Measurements from ENCODE around the gene ATP6V1E1. TPM values are rescaled to one million over a fixed set of nuclear protein-coding genes. Genes with fewer than 3 reads are reported as not detected.

The ATP6V1E1 gene
- total and polyA plus RNA-seq, 2 of the 13 experiments (the other 11 are each of a cell fraction or from before 2014, with no cell fraction given) = 69.3 to 90.9 TPM

- no peak overlapping the region for H2AFZ ChIP-seq (ENCODE audit: low read length)
- H3K79me2 ChIP-seq (ENCODE audit: insufficient read depth, low read length) = peaks cover 3% of the 10 kb centered on the region
- ATAC-seq (no peak), DNase-seq (ENCODE audit: low spot score) (no peak), FAIRE-seq (no peak)
- no peak overlapping the region for H3K27ac ChIP-seq (ENCODE audit: extremely low read length, insufficient read depth, low read length)
- in situ Hi-C loops (cut with HindIII; ENCODE audit: extremely low pct_ligation_motif_present, low pct_unique_long_range_greater_than_20kb) (no loop called here), intact Hi-C loops (cut with micrococcal nuclease; ENCODE audit: unreplicated experiment) (no loop called here)
- no peaks in the 10 kb centered on the region for H3K27me3 ChIP-seq (ENCODE audit: control insufficient read depth in 1 of 2, insufficient read depth in 2 of 2, low read length in 2 of 2)
- BruUV-seq (replicated peaks) = no TSS peak
- H3K4me2 ChIP-seq (ENCODE audit: low read depth, low read length) = no peak overlapping the region
- no peak overlapping the region for H3K4me3 ChIP-seq (replicated peaks in 1 of 3; ENCODE audit: insufficient read depth in 1 of 3, low read depth in 2 of 3, low read length in 3 of 3)
- peaks cover 15 to 33% of the 10 kb centered on the region in 2 experiments; a peak in 4 of 5 replicates for H3K36me3 ChIP-seq (replicated peaks in 1 of 2; ENCODE audit: control insufficient read depth in 1 of 2, insufficient read depth in 2 of 2, low read length in 2 of 2)
- 95% methylated on average over 3 of the region's 3 CpGs for WGBS (ENCODE audit: low lambda C conversion rate)
- no peaks in the 10 kb centered on the region for H3K9me3 ChIP-seq (ENCODE audit: low read length)
- CTCF ChIA-PET (ENCODE audit: low intra/inter-chr PET ratio, low total read pairs) = no interaction called here
- no peak overlapping the region for H3K9ac ChIP-seq (ENCODE audit: insufficient read depth, low read depth, low read length)
- no peaks in the 10 kb centered on the region for H4K20me1 ChIP-seq (ENCODE audit: insufficient read depth, low read length)
- POLR2A ChIA-PET = no interaction called here
- H3K4me1 ChIP-seq (ENCODE audit: insufficient read depth, low read length) = no peaks in the 10 kb centered on the region
- TF ChIP-seq NFE2L2 (IDR thresholded peaks at IDR 0.05; ENCODE audit: low read length) (no peak), BRCA1 (CRISPR knock-in tag; IDR thresholded peaks at IDR 0.05) (no peak), HMGXB3 (CRISPR knock-in tag; IDR thresholded peaks at IDR 0.05; ENCODE audit: borderline replicate concordance) (no peak), ZBTB1 (CRISPR knock-in tag; IDR thresholded peaks at IDR 0.05; ENCODE audit: borderline replicate concordance) (no peak), HNF1A (IDR thresholded peaks at IDR 0.05; ENCODE audit: low read depth) (no peak), HNF1A (CRISPR knock-in tag; IDR thresholded peaks at IDR 0.05; ENCODE audit: borderline replicate concordance) (no peak), HOXA5 (CRISPR knock-in tag; IDR thresholded peaks at IDR 0.05) (no peak), ADNP (CRISPR knock-in tag; IDR thresholded peaks at IDR 0.05) (no peak), HOXA3 (CRISPR knock-in tag; IDR thresholded peaks at IDR 0.05) (no peak), ZNF7 (CRISPR knock-in tag; IDR thresholded peaks at IDR 0.05) (no peak), ZNF639 (CRISPR knock-in tag; conservative IDR thresholded peaks at IDR 0.05) (no peak)
Measured at GRCh38 chr22:17612057-17612456, 16.5 kb downstream of the ATP6V1E1 start.

Data from HepG2 (cell line).